Stimulated activated CD8-positive, alpha-beta memory T cell treated with anti-CD3 and anti-CD28 coated beads, Interleukin-7, amount 100 ng/mL, for 48 hours (primary cell): ENCODE results near the gene CTNNA2.

Experiments used
- DNase-seq, 2 donors: peaks; one replicate each; pipeline ENCODE4 v3.0.0-alpha.2; 2020; ENCODE audit warnings: low read depth in 1 of 2; ENCODE audit errors: extremely low read depth in 1 of 2

The CTNNA2 gene

GRCh38 chr2:79782576-79783452, 270.0 kb downstream of the CTNNA2 start:
- DNase-seq, result no peak

- DNase-seq, result no peak
Observed at GRCh38 chr2:79788952-79789651, 276.3 kb downstream of the CTNNA2 start.

- no peak for DNase-seq
Observed at GRCh38 chr2:79789811-79790210, 277.0 kb downstream of the CTNNA2 start.

GRCh38 chr2:79792090-79792489, 279.2 kb downstream of the CTNNA2 start:
- no peak for DNase-seq

- DNase-seq, result no peak
Observed at GRCh38 chr2:79793006-79793405, 280.2 kb downstream of the CTNNA2 start.

- DNase-seq, result no peak
Observed at GRCh38 chr2:79796641-79797040, 283.8 kb downstream of the CTNNA2 start.

GRCh38 chr2:79798776-79799175, 285.9 kb downstream of the CTNNA2 start:
- DNase-seq, result no peak

- DNase-seq, result no peak
Observed at GRCh38 chr2:79799729-79800128, 286.9 kb downstream of the CTNNA2 start.

- DNase-seq, result no peak
Observed at GRCh38 chr2:79801082-79801481, 288.2 kb downstream of the CTNNA2 start.

GRCh38 chr2:79817288-79817687, 304.4 kb downstream of the CTNNA2 start:
- DNase-seq, result no peak

- DNase-seq, result no peak
Observed at GRCh38 chr2:79820281-79820680, 307.4 kb downstream of the CTNNA2 start.

GRCh38 chr2:79822136-79822535, 309.3 kb downstream of the CTNNA2 start:
- DNase-seq, result no peak

- no peak for DNase-seq
Observed at GRCh38 chr2:79824086-79824786, 311.4 kb downstream of the CTNNA2 start.

GRCh38 chr2:79827881-79828280, 315.0 kb downstream of the CTNNA2 start:
- no peak for DNase-seq

- no peak for DNase-seq
Observed at GRCh38 chr2:79830501-79830900, 317.6 kb downstream of the CTNNA2 start.

GRCh38 chr2:79831961-79832360, 319.1 kb downstream of the CTNNA2 start:
- no peak for DNase-seq

GRCh38 chr2:79832511-79833234, 319.8 kb downstream of the CTNNA2 start:
- no peak for DNase-seq

GRCh38 chr2:79833235-79833878, 320.5 kb downstream of the CTNNA2 start:
- no peak for DNase-seq

- DNase-seq, result no peak
Observed at GRCh38 chr2:79835911-79836310, 323.1 kb downstream of the CTNNA2 start.

GRCh38 chr2:79844011-79844410, 331.2 kb downstream of the CTNNA2 start:
- no peak for DNase-seq
